ENCODE measurements around the gene CNTNAP2.
"Not testable (repeated sequence)": the region's sequence is repeated elsewhere in the genome, so short reads cannot be mapped to it uniquely, and the experiment has no call there.

CNTNAP2 gene

DNA sequence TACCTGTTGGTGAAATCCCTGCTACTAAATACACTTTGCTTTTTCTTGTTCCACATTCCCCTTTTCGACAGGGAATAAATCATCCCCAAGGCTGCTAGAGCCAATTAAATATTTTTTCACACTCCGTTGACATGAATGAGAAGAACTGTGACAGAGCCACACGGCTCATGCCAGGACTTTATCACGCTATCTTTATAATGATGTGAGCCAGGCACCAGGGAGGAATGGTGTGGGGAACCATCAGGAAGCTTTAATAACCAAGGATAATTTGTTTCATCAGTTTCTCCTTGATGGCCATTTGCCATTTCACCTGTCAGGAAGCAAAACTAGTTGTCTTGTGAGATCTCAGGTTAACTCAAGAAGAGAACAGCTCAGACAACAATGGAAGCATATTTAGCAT lies 2280.9 kb downstream of the CNTNAP2 start:
- no peak for DNase-seq (ENCODE audit: low read depth)

DNA sequence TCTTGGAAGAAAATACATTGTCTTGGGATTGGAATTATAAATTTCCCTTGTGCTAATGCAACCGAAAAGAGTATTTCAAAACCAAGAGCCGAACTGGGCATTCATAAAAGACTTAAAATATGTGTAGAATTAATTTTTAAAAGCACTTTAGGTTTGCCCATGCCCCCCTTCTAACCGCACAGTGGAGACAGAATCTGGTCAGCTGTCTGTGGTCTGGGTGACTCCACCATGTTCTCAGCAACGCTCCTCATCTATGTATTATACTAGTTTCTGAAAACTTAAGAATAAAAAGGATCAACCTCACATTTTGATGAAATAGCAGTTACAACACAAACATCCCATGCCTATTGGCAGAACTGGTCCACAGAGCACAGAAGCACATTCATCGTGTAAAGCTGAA lies 2281.4 kb downstream of the CNTNAP2 start:
- DNase-seq (ENCODE audit: low read depth): no peak

DNA sequence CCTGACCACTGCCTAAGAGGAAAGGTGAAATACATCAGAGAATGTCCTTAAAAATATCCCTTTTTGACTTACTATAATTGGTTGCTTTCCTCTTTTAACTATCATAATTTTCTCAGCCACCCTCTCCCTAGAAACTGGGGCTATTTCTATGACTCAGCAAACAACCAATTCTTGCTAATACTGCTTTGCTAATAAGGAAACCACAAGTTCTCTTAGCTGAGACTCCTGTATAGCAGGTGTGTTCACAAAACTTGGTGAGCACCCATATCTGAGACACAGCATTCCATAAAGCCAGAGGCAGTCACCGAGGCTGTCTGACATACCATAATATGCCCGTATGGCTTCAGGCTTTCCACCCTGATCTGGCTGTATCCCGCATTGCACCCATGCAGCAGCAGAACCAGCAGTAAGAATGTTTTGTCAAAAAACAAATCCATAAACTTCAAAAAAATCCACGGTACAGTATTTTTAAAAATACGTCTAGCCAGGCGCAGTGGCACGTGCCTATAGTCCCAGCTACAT lies 2282.3 kb downstream of the CNTNAP2 start:
- DNase-seq (ENCODE audit: low read depth): no peak

DNA sequence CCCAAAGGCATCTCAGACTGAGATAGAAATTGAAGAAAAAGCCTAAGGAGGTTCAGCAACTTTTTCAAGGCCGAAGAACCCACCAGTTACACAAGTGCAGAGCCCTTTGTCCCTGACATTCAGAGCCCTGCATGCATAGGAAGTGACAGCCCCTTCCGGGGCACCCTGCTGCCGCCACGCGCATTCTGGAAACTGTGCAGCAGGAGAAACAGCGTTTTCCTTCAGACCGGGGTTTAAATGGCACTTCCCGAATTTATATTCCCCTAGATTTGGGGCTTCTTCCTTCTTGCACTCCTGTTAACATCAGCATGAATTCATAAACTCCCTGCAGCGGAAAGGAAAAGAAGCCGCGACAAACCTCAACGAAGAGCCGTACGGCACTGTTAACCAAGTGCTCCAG lies 2283.5 kb downstream of the CNTNAP2 start:
- no peak for DNase-seq (ENCODE audit: low read depth)

DNA sequence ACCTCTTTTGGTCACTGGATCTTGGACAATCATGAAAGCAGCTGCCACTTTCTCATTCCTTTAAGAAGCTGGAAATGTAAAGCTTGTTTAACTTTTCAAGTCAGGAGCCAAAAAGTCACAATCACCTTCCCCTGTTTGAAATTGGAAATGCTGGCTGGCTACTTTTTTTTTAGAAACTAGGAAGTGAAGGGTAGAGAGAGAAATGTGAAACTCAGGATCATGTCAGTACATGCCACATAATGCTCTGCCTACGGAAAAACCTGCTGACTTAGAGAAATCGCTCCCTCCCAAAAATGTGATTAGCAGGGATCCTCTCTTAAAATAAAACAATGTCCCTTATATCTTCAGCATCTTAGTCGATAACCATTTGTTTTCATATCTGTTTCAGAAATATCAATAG lies 2285.6 kb downstream of the CNTNAP2 start:
- no peak for DNase-seq (ENCODE audit: low read depth)

DNA sequence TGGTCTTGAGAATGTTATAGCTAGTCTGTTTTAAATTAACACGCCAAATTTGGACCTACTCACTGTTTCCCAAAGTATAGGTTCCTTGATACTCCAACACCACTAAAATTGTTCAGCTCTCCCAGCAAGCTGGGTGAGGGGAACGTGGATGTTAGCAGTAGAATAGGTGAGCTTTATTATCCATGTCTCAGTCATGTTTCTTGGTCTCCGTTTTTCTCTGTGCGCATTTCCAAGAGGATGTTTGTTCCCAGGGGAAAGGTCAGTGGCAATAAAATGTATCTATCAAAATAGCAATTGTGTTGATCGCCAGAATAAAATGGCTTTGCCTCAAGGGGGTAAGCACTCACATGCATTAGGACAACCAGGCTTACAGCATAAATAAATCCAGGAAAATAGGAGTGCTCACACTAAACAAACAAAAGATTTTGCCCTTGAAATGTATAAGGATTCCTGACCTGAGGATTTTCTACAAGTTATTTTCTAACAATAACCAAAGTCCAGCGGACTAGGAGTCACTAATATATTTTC lies 2286.9 kb downstream of the CNTNAP2 start:
- no peak for DNase-seq (ENCODE audit: low read depth)

DNA sequence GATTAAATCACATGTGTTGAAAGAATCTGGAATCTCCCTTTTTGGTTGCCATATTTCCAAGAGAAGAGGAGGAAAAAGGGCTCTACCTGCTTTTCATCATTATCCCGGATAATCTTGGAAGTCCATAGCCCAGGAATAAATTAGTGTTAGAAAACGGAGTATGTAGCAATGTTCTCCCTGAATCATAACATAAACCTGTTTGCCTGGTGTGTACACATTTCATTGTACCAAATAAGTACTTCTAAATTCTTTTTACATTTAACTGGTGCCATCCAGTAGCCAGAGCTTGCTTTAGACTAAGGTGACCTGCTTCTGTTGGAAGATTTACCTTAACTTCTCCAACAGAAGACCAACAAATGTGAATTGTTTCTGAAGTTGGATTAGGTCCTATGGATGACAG lies 2291.7 kb downstream of the CNTNAP2 start:
- no peak for DNase-seq (ENCODE audit: low read depth)

DNA sequence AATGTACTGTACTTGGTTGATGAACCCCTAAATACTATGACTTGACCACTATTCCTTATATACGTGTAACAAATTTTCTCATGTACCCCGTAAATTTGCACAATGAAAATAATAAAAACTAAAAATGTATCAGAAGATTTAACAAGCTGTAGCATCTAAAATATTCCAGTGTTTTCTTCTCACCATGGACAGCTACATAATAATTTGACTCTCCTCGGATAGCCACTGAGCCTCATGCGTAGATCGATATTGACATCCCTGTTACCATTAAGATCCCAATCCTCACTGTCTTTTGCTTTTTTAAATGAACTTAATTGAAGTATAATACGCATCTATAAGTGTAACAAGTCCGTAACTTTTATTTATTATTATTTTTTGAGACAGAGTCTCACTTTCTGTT lies 2294.3 kb downstream of the CNTNAP2 start:
- DNase-seq (ENCODE audit: low read depth): no peak

DNA sequence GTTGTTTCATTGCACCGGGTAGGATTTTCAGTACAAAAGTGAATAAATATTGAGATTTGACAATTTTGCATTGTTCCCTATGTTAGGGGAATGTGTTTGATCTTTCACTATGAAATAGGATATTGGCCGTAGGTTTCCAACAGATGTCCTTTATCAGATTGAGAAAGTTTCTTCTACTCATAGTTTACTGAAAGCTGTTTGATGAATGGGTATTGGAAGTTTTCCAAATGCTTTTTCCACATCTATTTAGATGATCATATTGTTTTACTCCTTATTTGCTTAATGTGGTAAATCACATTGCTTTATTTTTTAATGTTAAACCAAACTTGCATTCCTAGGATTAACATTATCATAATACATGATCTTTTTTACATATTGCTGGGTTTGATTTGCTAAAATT lies 2296.1 kb downstream of the CNTNAP2 start:
- no peak for DNase-seq (ENCODE audit: low read depth)

DNA sequence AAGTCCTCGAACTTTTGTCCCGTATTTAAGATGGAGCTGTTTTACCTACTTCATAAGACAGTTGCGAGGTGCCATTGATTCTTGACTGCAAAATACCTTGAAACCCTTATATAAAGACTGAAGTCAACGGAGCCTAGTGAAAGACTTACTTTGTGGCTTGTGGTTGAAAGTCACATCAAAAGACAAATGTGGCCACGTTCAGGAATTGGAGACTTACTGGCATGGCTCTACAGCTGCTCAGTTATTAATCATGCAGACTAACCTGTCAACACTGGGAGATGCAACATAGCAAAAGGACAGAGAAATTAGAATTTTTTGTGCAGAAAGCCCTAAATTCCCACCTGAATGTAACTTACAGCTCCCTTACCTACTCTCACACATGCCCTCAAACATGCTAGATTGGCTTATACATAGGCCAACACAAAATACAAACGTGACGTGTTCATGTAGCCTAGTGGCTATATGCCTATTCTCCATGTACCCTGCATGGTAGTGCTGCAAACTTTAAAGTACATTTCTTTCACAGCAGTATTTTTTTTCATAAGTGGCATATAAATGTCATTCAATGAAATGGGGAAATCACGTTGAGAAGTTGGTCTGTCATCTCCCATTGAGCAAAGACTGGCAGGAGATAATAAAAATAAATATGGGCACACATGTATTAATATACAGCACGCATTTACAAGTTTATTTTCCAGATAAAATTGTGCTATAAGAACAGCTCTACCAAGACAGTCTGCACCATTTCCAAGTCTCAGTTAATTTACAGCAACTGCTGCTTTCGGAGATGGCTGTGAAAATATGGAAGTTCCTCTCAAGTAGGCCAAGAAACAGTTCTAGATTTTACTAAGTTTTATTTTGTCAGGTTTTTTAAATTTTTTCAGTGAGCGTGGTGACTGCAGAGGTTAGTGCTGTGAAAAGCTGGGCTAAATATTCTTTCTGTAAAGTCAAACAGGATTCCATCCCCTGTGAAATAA lies 2303.5 kb downstream of the CNTNAP2 start:
- DNase-seq (ENCODE audit: low read depth): no peak

DNA sequence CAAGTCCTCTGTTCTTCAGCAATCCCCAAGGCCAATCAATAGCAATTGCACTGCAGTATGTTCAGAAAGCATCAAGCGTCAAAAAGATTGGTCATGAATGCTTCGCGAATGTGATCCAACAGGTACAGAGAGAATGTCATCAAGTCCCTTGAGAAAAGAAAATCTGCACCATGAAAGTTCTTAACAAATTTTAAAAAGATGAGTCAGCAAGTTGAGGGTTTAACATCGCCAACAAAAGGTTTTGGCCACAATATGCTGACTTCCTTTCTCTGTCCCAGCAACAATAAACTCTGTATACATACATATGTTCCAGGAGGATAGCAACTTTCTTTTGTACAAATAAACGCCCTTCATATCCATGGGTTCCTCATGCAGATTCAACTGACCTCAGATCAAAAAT lies 2305.4 kb downstream of the CNTNAP2 start:
- no peak for DNase-seq (ENCODE audit: low read depth)

DNA sequence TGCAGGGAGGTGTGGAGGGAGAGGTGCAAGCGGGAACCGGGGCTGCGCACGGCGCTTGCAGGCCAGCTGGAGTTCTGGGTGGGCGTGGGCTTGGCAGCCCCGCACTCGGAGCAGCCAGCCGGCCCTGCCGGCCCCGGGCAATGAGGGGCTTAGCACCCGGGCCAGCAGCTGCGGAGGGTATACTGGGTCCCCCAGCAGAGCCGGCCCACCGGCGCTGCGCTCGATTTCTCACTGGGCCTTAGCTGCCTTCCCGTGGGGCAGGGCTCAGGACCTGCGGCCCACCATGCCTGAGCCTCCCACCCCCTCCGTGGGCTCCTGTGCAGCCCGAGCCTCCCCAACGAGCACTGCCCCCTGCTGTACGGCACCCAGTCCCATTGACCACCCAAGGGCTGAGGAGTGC lies 2309.8 kb downstream of the CNTNAP2 start:
- not testable (repeated sequence) for DNase-seq (ENCODE audit: low read depth)

DNA sequence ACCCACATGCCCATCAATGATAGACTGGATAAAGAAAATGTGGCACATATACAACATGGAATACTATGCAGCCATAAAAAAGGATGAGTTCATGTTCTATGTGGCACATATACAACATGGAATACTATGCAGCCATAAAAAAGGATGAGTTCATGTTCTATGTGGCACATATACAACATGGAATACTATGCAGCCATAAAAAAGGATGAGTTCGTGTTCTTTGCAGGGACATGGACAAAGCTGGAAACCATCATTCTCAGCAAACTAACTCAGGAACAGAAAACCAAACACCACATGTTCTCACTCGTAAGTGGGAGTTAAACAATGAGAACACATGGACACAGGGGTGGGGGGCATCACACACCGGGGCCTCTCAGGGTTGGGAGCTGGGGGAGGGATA lies 2314.1 kb downstream of the CNTNAP2 start:
- DNase-seq (ENCODE audit: low read depth): not testable (repeated sequence)

DNA sequence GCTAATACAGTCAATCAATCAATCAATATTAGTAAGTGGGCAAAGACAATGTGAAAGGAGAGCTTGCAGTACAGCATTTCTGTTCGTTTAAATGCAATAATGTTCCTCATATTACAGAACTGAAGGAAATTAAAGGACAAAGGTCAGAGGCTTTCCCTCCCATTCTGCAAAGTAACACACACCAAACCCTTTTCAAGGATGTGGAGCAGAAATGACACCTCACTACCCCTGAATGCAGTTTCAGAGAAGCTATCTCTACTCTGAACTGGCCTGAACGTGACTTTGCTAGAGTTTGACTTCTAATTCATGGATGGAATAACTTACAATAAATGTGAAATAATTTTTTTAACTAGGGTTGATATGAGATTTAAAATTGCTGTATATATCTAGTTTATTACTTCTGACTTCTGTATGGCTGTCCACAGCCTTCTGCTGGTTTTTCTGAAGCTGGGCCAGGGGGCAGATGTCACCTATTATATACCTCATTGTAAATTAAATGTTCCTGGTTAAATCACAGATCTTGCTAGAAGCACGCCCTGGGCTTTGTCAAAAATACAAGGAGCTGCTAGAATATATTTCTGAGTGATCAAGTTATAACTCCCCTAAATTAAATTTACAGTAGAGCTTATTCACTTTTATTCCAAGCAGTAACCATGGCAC lies 2317.1 kb downstream of the CNTNAP2 start:
- no peak for DNase-seq (ENCODE audit: low read depth)

DNA sequence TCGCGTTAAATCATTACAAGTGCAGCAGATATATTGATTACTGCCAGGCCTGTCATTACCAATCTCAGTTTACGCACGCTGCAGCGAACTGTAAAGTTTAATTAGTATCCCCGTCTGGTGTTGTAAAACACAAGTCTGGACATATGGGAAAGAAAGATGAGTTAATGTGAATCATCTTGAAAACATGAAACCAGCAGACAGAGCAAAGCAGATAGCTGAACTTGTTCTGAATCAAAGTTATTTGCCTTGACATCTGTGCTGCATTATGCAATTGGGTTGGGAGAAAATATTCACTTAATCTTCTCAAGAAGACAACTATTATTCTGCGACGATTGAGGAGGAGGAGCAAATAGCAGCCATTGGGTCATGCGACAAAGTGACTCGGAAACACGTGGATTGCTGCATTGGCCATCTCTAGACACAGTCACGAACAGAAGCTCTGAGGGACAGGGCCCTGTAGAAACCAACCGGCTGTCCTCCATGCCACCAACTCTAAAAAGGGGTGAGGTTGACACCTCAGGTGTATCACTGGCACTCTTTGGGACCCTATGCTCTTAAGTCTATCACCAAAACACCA lies 2317.7 kb downstream of the CNTNAP2 start:
- DNase-seq (ENCODE audit: low read depth): no peak

DNA sequence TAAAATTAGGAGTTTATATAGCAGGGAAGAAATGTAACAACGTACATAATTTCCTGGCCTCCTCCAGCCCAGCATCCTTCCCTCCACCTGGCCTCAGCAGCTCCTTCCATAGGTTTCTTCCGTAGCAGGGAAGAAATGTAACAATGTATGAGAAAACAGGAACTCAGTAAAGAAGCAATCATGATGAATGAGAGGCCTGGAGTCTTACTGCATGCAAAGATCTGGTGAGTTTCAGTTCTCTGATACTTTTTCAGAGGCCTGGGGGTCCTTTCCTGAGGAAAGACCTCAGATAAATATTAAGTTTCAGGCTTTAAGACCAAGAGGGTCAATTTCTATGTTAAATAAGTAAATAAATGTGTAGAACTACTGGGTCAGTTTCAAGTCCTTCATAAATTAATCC lies 2318.3 kb downstream of the CNTNAP2 start:
- no peak for DNase-seq (ENCODE audit: low read depth)

DNA sequence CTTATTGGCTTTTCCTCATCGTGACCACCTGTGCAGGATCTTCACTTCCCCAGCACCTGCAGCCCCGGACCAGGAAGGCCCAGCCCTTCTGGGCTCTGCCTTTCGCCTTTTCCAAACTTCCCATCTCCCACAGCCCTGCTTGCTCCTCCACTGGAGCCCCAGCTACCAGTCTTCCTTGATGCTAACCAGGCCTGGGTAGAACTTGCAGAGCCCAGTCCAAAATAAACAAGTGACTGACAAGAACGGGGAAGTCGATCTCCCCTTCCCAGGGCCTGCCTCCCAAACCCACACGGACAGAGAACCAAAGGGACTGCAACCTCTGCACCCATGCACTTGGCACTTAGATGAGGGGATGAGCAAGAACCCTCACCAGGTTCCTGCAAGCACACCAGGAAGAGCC lies 2319.1 kb downstream of the CNTNAP2 start:
- DNase-seq (ENCODE audit: low read depth): no peak

DNA sequence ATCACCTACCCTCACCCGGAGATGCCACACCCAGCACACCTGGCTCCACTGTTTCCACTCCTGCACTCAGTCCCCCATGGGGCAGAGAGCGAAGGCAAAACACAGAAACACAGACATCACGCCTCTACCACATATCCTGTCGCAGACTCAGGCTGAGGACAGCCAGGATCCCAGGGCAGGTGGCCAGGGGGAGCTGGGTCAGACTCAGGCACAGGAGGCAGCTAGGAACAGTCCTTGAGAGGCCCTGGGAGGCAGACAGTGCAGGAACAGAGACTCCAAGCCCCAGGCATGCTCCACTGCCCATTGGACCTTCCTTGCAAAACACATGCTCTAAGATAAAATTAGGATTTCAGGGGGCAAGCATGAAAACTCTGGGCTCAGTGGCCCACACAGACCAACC lies 2319.5 kb downstream of the CNTNAP2 start:
- no peak for DNase-seq (ENCODE audit: low read depth)

DNA sequence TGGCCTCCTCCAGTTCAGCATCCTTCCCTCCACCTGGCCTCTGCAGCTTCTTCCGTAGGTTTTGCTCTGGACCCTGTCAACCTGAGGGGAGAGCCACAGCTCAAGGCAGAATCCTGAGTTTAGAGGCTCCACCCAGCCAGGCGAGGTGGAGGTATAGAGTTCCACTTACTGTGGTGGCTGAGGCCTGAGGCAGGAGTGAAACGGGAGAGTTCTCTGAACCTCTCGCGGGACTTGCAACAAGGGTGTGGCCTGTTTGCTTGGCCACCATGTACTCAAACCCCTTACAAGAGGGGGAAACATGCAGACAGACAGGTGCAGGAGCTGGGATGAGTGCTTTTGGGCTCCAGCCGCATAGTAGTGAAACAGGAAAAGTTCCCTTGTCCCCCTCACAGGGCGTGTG lies 2320.0 kb downstream of the CNTNAP2 start:
- DNase-seq (ENCODE audit: low read depth): no peak

DNA sequence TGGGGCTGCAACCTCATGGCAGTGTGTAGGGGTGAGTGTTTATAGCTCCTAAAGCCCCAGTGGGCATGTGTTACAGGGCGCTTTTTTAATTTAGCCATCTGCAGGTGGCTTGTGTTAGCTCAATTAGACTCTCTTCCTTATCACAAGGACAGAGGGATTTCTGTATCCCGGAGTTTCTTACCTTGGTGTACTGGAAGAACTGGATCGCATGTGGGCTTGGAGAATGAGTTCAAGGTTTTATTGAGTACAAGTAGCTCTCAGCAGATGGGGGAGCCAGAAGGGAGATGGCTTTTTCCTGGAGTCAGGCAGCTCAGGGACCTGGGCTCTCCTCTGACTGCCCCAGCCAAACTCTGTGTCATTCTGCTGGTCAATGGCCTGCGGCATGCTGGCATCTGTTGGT lies 2320.4 kb downstream of the CNTNAP2 start:
- no peak for DNase-seq (ENCODE audit: low read depth)

DNA sequence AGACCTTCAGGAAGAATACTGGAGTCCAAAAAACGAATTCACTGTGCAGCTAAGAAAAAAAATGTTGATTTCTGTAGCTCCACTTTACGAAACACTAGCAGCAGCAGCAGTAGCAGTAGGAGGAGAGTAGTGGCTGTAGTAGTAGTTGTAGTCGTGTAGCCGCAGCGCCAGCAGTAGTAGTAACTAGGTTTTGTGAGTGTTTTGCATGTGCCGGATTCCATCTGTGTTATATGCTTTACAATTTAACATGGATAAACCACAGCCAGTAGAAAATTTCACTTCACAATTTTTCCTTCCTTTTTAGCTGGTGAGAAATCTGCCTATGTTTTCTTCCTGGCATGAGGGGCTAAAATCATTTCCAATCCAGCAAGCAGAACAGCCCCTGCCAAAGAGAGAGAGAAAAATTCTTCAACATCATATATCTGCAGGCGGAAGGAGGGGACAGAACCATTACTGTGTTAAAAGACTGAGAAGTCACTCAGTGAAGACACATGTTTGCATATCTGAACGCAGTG lies 2325.6 kb downstream of the CNTNAP2 start:
- DNase-seq (ENCODE audit: low read depth): no peak

DNA sequence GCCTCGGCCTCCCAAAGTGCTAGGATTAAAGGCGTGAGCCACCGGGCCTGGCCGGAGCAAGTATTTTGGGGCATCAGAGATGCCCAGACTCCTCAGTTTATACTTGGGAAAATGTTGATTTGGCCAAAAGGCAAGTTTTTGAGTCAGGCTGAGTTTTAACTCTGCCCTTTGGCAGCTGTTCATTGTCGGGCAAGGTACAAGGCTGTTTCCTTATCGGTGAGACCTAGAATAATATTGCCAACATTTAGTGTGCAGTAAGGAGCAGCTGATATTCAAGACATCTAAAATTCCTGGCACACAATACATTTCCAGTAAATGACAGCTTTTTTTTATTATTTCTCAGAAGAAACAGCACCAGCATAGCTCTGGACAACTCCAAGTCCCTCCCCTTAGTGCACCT lies 2326.3 kb downstream of the CNTNAP2 start:
- no peak for DNase-seq (ENCODE audit: low read depth)
